Measurements from ENCODE around the gene S100PBP. TPM values are rescaled to one million over a fixed set of nuclear protein-coding genes. Genes with fewer than 3 reads are reported as not detected.

The S100PBP gene
- total and polyA plus RNA-seq, 2 of the 13 experiments (the other 11 are each of a cell fraction or from before 2014, with no cell fraction given), result 20.4 to 26.1 TPM

DNA sequence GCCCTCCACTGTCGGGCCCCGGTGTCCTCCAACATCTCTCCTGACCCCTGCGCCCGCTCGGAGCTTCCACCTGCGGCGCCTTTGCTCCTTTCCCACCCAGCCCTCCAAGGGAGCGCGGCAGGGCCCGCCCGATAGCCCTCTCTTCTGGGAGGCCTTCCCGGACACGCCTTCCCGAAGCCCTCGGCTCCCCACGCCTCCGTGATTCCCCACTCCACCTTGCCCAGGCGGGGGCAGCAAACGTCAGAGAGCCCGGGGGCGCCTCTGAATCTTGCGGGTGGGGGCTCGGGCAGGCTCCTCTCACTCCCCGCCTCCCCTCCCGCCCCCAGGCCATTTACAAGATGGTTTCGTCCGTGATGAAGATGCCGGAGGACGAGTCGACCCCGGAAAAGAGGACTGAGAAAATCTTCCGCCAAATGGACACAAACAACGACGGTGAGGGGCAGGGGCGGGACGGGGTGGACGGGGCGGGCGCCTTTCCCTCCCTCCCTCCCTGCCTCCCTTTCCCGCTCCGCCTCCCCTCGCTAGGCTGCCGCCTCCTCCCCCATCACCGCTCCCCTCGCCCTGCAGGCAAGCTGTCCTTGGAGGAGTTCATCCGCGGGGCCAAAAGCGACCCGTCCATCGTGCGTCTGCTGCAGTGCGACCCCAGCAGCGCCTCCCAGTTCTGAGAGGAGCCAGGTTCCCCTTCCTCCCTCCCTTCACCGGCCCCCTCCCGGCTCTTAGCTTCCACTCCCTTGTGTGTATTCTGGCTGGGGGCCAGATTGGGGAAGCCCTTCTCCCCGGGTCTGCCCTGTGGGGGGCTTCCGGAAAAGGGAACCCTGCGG lies 76.0 kb downstream of the S100PBP start:
- no peaks in the 10 kb centered on the region for H3K9me3 ChIP-seq (ENCODE audit: low read length)
- intact Hi-C loops (cut with micrococcal nuclease; ENCODE audit: unreplicated experiment) (no loop called here), in situ Hi-C loops (cut with HindIII; ENCODE audit: extremely low pct_ligation_motif_present, low pct_unique_long_range_greater_than_20kb) (no loop called here)
- peak; percentile 54; the same call in 2 of the 3 replicates for ATAC-seq
- H3K79me2 ChIP-seq (ENCODE audit: insufficient read depth, low read length), result no peaks in the 10 kb centered on the region
- peak overlapping the region; percentile 11 to 62 (median 55); a peak in 4 of 6 replicates for H3K4me3 ChIP-seq (replicated peaks in 1 of 3; ENCODE audit: insufficient read depth in 1 of 3, low read depth in 2 of 3, low read length in 3 of 3)
- POLR2A ChIA-PET, result no interaction called here
- FAIRE-seq, result no peak
- peaks cover 8 to 65% of the 10 kb centered on the region in 2 experiments; a peak in 3 of 5 replicates for H3K27me3 ChIP-seq (ENCODE audit: control insufficient read depth in 1 of 2, insufficient read depth in 2 of 2, low read length in 2 of 2)
- WGBS (ENCODE audit: low lambda C conversion rate), result 10% methylated on average over 22 of the region's 58 CpGs
- CTCF ChIA-PET (ENCODE audit: low intra/inter-chr PET ratio, low total read pairs), result no interaction called here
- no peak for DNase-seq (ENCODE audit: low spot score)
- H4K20me1 ChIP-seq (ENCODE audit: insufficient read depth, low read length), result 0 out of 2 replicates have a peak, but pooled peaks cover 2% of the 10 kb centered on the region
- no peak overlapping the region for H3K9ac ChIP-seq (ENCODE audit: insufficient read depth, low read depth, low read length)
- H3K27ac ChIP-seq (ENCODE audit: extremely low read length, insufficient read depth, low read length), result no peak overlapping the region
- H2AFZ ChIP-seq (ENCODE audit: low read length), result no peak overlapping the region
- H3K4me1 ChIP-seq (ENCODE audit: insufficient read depth, low read length), result no peaks in the 10 kb centered on the region
- H3K4me2 ChIP-seq (ENCODE audit: low read depth, low read length), result peak overlapping the region; percentile 74
- H3K36me3 ChIP-seq (replicated peaks in 1 of 2; ENCODE audit: control insufficient read depth in 1 of 2, insufficient read depth in 2 of 2, low read length in 2 of 2), result no peaks in the 10 kb centered on the region
- no TSS peak for BruUV-seq (replicated peaks)
- TF ChIP-seq HDAC1 (CRISPR knock-in tag; IDR thresholded peaks at IDR 0.05), result no peak
- no peak for TF ChIP-seq ZNF263 (CRISPR knock-in tag; IDR thresholded peaks at IDR 0.05)
- TF ChIP-seq RBM39 (IDR thresholded peaks at IDR 0.05; ENCODE audit: low read depth, low read length, poor library complexity, severe bottlenecking), result no peak
- TF ChIP-seq POLR2G (IDR thresholded peaks at IDR 0.05; ENCODE audit: low read depth, low read length), result no peak
- no peak for TF ChIP-seq ZNF619 (CRISPR knock-in tag; IDR thresholded peaks at IDR 0.05)
- no peak for TF ChIP-seq RNF2 (conservative IDR thresholded peaks at IDR 0.05; ENCODE audit: low read depth)
- TF ChIP-seq, protein P1, sequence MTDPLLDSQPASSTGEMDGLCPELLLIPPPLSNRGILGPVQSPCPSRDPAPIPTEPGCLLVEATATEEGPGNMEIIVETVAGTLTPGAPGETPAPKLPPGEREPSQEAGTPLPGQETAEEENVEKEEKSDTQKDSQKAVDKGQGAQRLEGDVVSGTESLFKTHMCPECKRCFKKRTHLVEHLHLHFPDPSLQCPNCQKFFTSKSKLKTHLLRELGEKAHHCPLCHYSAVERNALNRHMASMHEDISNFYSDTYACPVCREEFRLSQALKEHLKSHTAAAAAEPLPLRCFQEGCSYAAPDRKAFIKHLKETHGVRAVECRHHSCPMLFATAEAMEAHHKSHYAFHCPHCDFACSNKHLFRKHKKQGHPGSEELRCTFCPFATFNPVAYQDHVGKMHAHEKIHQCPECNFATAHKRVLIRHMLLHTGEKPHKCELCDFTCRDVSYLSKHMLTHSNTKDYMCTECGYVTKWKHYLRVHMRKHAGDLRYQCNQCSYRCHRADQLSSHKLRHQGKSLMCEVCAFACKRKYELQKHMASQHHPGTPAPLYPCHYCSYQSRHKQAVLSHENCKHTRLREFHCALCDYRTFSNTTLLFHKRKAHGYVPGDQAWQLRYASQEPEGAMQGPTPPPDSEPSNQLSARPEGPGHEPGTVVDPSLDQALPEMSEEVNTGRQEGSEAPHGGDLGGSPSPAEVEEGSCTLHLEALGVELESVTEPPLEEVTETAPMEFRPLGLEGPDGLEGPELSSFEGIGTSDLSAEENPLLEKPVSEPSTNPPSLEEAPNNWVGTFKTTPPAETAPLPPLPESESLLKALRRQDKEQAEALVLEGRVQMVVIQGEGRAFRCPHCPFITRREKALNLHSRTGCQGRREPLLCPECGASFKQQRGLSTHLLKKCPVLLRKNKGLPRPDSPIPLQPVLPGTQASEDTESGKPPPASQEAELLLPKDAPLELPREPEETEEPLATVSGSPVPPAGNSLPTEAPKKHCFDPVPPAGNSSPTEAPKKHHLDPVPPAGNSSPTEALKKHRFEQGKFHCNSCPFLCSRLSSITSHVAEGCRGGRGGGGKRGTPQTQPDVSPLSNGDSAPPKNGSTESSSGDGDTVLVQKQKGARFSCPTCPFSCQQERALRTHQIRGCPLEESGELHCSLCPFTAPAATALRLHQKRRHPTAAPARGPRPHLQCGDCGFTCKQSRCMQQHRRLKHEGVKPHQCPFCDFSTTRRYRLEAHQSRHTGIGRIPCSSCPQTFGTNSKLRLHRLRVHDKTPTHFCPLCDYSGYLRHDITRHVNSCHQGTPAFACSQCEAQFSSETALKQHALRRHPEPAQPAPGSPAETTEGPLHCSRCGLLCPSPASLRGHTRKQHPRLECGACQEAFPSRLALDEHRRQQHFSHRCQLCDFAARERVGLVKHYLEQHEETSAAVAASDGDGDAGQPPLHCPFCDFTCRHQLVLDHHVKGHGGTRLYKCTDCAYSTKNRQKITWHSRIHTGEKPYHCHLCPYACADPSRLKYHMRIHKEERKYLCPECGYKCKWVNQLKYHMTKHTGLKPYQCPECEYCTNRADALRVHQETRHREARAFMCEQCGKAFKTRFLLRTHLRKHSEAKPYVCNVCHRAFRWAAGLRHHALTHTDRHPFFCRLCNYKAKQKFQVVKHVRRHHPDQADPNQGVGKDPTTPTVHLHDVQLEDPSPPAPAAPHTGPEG (CRISPR knock-in tag; IDR thresholded peaks at IDR 0.05), result no peak
- no peak for TF ChIP-seq ZNF225 (CRISPR knock-in tag; IDR thresholded peaks at IDR 0.05)
- TF ChIP-seq ZSCAN20 (CRISPR knock-in tag; IDR thresholded peaks at IDR 0.05; ENCODE audit: borderline replicate concordance), result no peak
- no peak for TF ChIP-seq ZBTB20 (CRISPR knock-in tag; IDR thresholded peaks at IDR 0.05; ENCODE audit: borderline replicate concordance, low read depth)
- TF ChIP-seq, protein P2, sequence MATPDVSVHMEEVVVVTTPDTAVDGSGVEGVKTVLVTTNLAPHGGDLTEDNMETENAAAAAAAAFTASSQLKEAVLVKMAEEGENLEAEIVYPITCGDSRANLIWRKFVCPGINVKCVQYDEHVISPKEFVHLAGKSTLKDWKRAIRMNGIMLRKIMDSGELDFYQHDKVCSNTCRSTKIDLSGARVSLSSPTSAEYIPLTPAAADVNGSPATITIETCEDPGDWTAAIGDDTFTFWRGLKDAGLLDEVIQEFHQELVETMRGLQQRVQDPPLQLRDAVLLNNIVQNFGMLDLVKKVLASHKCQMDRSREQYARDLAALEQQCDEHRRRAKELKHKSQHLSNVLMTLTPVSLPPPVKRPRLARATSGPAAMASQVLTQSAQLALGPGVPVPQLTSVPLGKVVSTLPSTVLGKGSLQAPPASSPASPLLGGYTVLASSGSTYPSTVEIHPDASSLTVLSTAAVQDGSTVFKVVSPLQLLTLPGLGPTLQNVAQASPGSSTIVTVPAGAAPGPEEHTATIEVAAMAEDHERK (CRISPR knock-in tag; IDR thresholded peaks at IDR 0.05; ENCODE audit: low read depth), result no peak
- no peak for TF ChIP-seq JUND (CRISPR knock-in tag; IDR thresholded peaks at IDR 0.05)
